GM12878 (cell line): ENCODE data around the gene ARMC6. TPM values are rescaled to one million over a fixed set of nuclear protein-coding genes. Genes with fewer than 3 reads are reported as not detected.

Experiments used
- ATAC-seq: fragments of 200-7000 bp; cut with Tn5 transposase; 3 replicates; pipeline ENCODE4 v1.9.1; 2020; ENCODE audit warnings: mild to moderate bottlenecking, moderate library complexity
- BruUV-seq: library from RNA; stranded (reverse); fragments of 400-500 nt; replicated peaks from 2 replicates; lab custom pipeline; 2021; lab: Mats Ljungman, UMichigan
- CTCF ChIA-PET: fragments of 300-600 bp; sonication (Branson Sonifier 250); formaldehyde crosslinking; extraction: SDS; loops from one replicate; lab custom pipeline; 2021; ENCODE audit warnings: inconsistent platforms; lab: Yijun Ruan, JAX
- POLR2A ChIA-PET: fragments of 350-600 bp; formaldehyde crosslinking; extraction: SDS; loops from one replicate; lab custom pipeline; 2021; ENCODE audit warnings: inconsistent platforms; lab: Charles Lee
- RAD21 ChIA-PET: fragments of 300-600 bp; sonication (Branson Sonifier 250); formaldehyde crosslinking; loops from one replicate; lab custom pipeline; 2023; ENCODE audit warnings: antibody characterized with exemption; ENCODE audit not compliant: unreplicated experiment; lab: Charles Lee
- SMC1A ChIA-PET: fragments of 300-600 bp; sonication (Branson Sonifier 250); formaldehyde crosslinking; loops from one replicate; lab custom pipeline; 2023; ENCODE audit not compliant: unreplicated experiment, uncharacterized antibody; lab: Charles Lee
- DNase-seq: peaks from one replicate; pipeline ENCODE4 v3.0.0-alpha.2; 2011; ENCODE audit warnings: low read depth, low spot score
- FAIRE-seq: peaks from 3 replicates; lab custom pipeline; 2011; peaks lifted over from hg19 to GRCh38; lab: Jason Lieb, UNC
- H2AFZ ChIP-seq: 2 replicates; pipeline ENCODE4 v1.6.0; 2011; ENCODE audit warnings: low read depth, low read length, control low read depth; ENCODE audit not compliant: control insufficient read depth
- H3K27ac ChIP-seq: 2 replicates; pipeline ENCODE4 v1.5.1; 2011; ENCODE audit warnings: control low read depth; ENCODE audit not compliant: control insufficient read depth, insufficient read depth
- H3K27me3 ChIP-seq, 2 experiments: replicated peaks in 1 of 2; 2 replicates each; pipeline versions ENCODE4 v1.6.0 to v1.6.1; 2011; ENCODE audit warnings: low read length in 1 of 2; ENCODE audit not compliant: control insufficient read depth in 2 of 2, insufficient read depth in 2 of 2
- H3K36me3 ChIP-seq, 2 experiments: 2 replicates each; pipeline ENCODE4 v1.5.1; 2011; ENCODE audit warnings: low read length in 1 of 2; ENCODE audit not compliant: control insufficient read depth in 2 of 2, insufficient read depth in 2 of 2
- H3K4me1 ChIP-seq: 2 replicates; pipeline ENCODE4 v1.6.1; 2011; ENCODE audit warnings: mild to moderate bottlenecking, low read length, moderate library complexity, mixed read lengths; ENCODE audit not compliant: control insufficient read depth, insufficient read depth
- H3K4me2 ChIP-seq: 2 replicates; pipeline ENCODE4 v1.6.0; 2011; ENCODE audit warnings: control low read depth; ENCODE audit not compliant: control insufficient read depth, insufficient read depth
- H3K4me3 ChIP-seq: fragments of 200-600 bp; sonication (generic); 2 replicates; pipeline ENCODE4 v1.5.1; 2016
- H3K79me2 ChIP-seq: 2 replicates; pipeline ENCODE4 v1.6.0; 2011; ENCODE audit warnings: low read length; ENCODE audit not compliant: control insufficient read depth, insufficient read depth
- H3K9ac ChIP-seq: 2 replicates; pipeline ENCODE4 v1.8.0; 2011; ENCODE audit warnings: low read length, control low read depth, mixed read lengths; ENCODE audit not compliant: control insufficient read depth, insufficient read depth
- H3K9me3 ChIP-seq: replicated peaks from 3 replicates; pipeline ENCODE4 v1.5.1; 2011; ENCODE audit warnings: mild to moderate bottlenecking, low read length; ENCODE audit not compliant: control insufficient read depth, insufficient read depth
- H4K20me1 ChIP-seq: 2 replicates; pipeline ENCODE4 v1.6.0; 2011; ENCODE audit not compliant: control insufficient read depth, insufficient read depth
- ATF2 ChIP-seq: IDR thresholded peaks from 2 replicates; pipeline ENCODE4 v1.6.1; 2012; ENCODE audit warnings: low read length, inconsistent platforms
- CREB1 ChIP-seq: IDR thresholded peaks from 2 replicates; pipeline ENCODE4 v1.6.1; 2012; ENCODE audit warnings: low read depth, mild to moderate bottlenecking, inconsistent platforms
- SMC3 ChIP-seq: IDR thresholded peaks from 2 replicates; pipeline ENCODE4 v1.6.1; 2011; ENCODE audit warnings: low read length, improper control_type of control experiment, borderline replicate concordance
- ZNF24 ChIP-seq: fragments of 450-650 bp; IDR thresholded peaks from 2 replicates; pipeline ENCODE4 v1.6.1; 2017; ENCODE audit warnings: antibody characterized with exemption, mild to moderate bottlenecking
- WGBS: methylation state at CpG from one replicate; pipeline ENCODE4 v1.1.6; 2016; ENCODE audit warnings: low lambda C conversion rate; ENCODE audit not compliant: insufficient replicate concordance, insufficient coverage; ENCODE audit errors: missing lambda C conversion rate; 5-methylcytosine and 5-hydroxymethylcytosine counted together
- in situ Hi-C: fragments of 300-500 bp; cut with MboI; formaldehyde crosslinking; loops from 9 replicates; pipeline ENCODE4 v1.14.3; 2018; ENCODE audit warnings: mixed read lengths
- intact Hi-C: fragments of 100-400 bp; cut with micrococcal nuclease; formaldehyde crosslinking; loops from one replicate; pipeline ENCODE4 v1.14.2; 2022; ENCODE audit not compliant: unreplicated experiment
- polyA plus RNA-seq, 11 experiments: library from polyadenylated mRNA; depleted of rRNA in 4 of 11; unstranded in 6 of 11; stranded (reverse) in 5 of 11; fragments of >200 nt; fragmentation: Nextera tagmentation in 4 of 11; fragmentation: Illumina TruSeq in 1 of 11; extraction: Ambion mirVana in 4 of 11; extraction: Trizol in 1 of 11; gene quantifications; 1 replicate in 1 of 11; 2 replicates in 10 of 11; pipeline versions ENCODE4 v1.2.1 to v1.2.3, GENCODE V29; 2011 to 2016; ENCODE audit warnings: inconsistent platforms in 2 of 11, missing spikeins in 2 of 11, low read depth in 1 of 11
- total RNA-seq, 4 experiments: library from RNA; depleted of rRNA in 3 of 4; stranded (reverse); fragments of >200 nt in 3 of 4; fragmentation: Illumina TruSeq in 1 of 4; extraction: Trizol in 1 of 4; gene quantifications; 2 replicates each; pipeline versions ENCODE4 v1.2.1 to v1.2.3, GENCODE V29; 2013 to 2021
- TF ChIP-seq, protein P1 (sequence below): fragments of 450-650 bp; IDR thresholded peaks from 2 replicates; pipeline ENCODE4 v1.6.1; 2017; ENCODE audit warnings: low read depth, mild to moderate bottlenecking, moderate library complexity
- TF ChIP-seq, protein P2 (sequence below): IDR thresholded peaks from 2 replicates; pipeline ENCODE4 v1.6.1; 2012; ENCODE audit warnings: low read depth, low read length, improper control_type of control experiment
- TF ChIP-seq, protein P3 (sequence below): IDR thresholded peaks from 2 replicates; pipeline ENCODE4 v1.6.1; 2011; ENCODE audit warnings: borderline replicate concordance, low read depth, mild to moderate bottlenecking, moderate library complexity, mixed read lengths, low read length; ENCODE audit not compliant: insufficient read depth; ENCODE audit errors: extremely low read length

Gene ARMC6
- total and polyA plus RNA-seq, 10 of the 15 experiments (the other 5 are each of a cell fraction or from before 2014, with no cell fraction given), result 1.1 to 64.4 (median 41.6) TPM

GRCh38 chr19:18984251-18984650, 49.2 kb upstream of the ARMC6 start (continued):
- TF ChIP-seq, protein P1, sequence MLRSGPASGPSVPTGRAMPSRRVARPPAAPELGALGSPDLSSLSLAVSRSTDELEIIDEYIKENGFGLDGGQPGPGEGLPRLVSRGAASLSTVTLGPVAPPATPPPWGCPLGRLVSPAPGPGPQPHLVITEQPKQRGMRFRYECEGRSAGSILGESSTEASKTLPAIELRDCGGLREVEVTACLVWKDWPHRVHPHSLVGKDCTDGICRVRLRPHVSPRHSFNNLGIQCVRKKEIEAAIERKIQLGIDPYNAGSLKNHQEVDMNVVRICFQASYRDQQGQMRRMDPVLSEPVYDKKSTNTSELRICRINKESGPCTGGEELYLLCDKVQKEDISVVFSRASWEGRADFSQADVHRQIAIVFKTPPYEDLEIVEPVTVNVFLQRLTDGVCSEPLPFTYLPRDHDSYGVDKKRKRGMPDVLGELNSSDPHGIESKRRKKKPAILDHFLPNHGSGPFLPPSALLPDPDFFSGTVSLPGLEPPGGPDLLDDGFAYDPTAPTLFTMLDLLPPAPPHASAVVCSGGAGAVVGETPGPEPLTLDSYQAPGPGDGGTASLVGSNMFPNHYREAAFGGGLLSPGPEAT, result no peak
- TF ChIP-seq, protein P2, sequence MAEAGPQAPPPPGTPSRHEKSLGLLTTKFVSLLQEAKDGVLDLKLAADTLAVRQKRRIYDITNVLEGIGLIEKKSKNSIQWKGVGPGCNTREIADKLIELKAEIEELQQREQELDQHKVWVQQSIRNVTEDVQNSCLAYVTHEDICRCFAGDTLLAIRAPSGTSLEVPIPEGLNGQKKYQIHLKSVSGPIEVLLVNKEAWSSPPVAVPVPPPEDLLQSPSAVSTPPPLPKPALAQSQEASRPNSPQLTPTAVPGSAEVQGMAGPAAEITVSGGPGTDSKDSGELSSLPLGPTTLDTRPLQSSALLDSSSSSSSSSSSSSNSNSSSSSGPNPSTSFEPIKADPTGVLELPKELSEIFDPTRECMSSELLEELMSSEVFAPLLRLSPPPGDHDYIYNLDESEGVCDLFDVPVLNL, result no peak
- TF ChIP-seq, protein P3, sequence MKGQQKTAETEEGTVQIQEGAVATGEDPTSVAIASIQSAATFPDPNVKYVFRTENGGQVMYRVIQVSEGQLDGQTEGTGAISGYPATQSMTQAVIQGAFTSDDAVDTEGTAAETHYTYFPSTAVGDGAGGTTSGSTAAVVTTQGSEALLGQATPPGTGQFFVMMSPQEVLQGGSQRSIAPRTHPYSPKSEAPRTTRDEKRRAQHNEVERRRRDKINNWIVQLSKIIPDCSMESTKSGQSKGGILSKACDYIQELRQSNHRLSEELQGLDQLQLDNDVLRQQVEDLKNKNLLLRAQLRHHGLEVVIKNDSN, result no peak
- TF ChIP-seq ATF2 (no peak), CREB1 (no peak)

- ChIA-PET SMC1A (interaction anchor here (2.0 kb wide), 1 partner anchor 26 kb away, joined by 4 read pairs; no protein-coding TSS in a partner anchor), POLR2A (no interaction called here), CTCF (interaction anchor here (1.2 kb wide), 1 partner anchor 136 kb away, joined by 3 read pairs; no protein-coding TSS in a partner anchor), RAD21 (no interaction called here)
- H3K27me3 ChIP-seq, result peaks cover 0 to 4% of the 10 kb centered on the region in 2 experiments; a peak in 2 of 4 replicates
- no peak overlapping the region for H3K27ac ChIP-seq
- in situ Hi-C loops, result no loop called here
- ATAC-seq (no peak), DNase-seq (no peak), FAIRE-seq (no peak)
- no TSS peak for BruUV-seq
- TF ChIP-seq ZNF24 (peak; percentile 87), SMC3 (no peak)
- H4K20me1 ChIP-seq, result no peaks in the 10 kb centered on the region
- no peak overlapping the region for H2AFZ ChIP-seq
- no peaks in the 10 kb centered on the region for H3K9me3 ChIP-seq
- H3K79me2 ChIP-seq, result no peaks in the 10 kb centered on the region
- no peak overlapping the region for H3K4me3 ChIP-seq
- no peaks in the 10 kb centered on the region for H3K4me1 ChIP-seq
- 0 out of 2 replicates have a peak overlapping the region, but pooled peaks have one; percentile 32 for H3K4me2 ChIP-seq
- H3K36me3 ChIP-seq, result no peaks in the 10 kb centered on the region; a peak in 1 of 4 replicates
- intact Hi-C loops, result no loop called here
- WGBS, result 11% methylated on average over 7 of the region's 7 CpGs
- H3K9ac ChIP-seq, result no peak overlapping the region
Observed at GRCh38 chr19:18985257-18985656, 48.1 kb upstream of the ARMC6 start.
